GM12891 (cell line): Measurements from ENCODE around the gene PCGF3.

ENCODE experiments used
- PAX5 ChIP-seq: IDR thresholded peaks from 2 replicates; pipeline ENCODE4 v1.6.1; 2011; ENCODE audit warnings: low read length, moderate library complexity, mild to moderate bottlenecking; ENCODE audit not compliant: insufficient read depth, severe bottlenecking
- POLR2A ChIP-seq: IDR thresholded peaks from 2 replicates; pipeline ENCODE4 v1.6.1; 2011; ENCODE audit warnings: low read depth, low read length, control low read depth
- POLR2AphosphoS5 ChIP-seq: IDR thresholded peaks from 2 replicates; pipeline ENCODE4 v1.6.1; 2011; ENCODE audit warnings: low read depth, low read length, control low read depth
- POU2F2 ChIP-seq: IDR thresholded peaks from 2 replicates; pipeline ENCODE4 v1.6.1; 2011; ENCODE audit warnings: low read depth, mild to moderate bottlenecking, control low read depth, low read length, moderate library complexity
- SPI1 ChIP-seq: IDR thresholded peaks from 2 replicates; pipeline ENCODE4 v1.6.1; 2011; ENCODE audit warnings: low read depth, low read length, control low read depth
- TAF1 ChIP-seq: IDR thresholded peaks from 2 replicates; pipeline ENCODE4 v1.6.1; 2011; ENCODE audit warnings: low read depth, low read length, control low read depth

DNA sequence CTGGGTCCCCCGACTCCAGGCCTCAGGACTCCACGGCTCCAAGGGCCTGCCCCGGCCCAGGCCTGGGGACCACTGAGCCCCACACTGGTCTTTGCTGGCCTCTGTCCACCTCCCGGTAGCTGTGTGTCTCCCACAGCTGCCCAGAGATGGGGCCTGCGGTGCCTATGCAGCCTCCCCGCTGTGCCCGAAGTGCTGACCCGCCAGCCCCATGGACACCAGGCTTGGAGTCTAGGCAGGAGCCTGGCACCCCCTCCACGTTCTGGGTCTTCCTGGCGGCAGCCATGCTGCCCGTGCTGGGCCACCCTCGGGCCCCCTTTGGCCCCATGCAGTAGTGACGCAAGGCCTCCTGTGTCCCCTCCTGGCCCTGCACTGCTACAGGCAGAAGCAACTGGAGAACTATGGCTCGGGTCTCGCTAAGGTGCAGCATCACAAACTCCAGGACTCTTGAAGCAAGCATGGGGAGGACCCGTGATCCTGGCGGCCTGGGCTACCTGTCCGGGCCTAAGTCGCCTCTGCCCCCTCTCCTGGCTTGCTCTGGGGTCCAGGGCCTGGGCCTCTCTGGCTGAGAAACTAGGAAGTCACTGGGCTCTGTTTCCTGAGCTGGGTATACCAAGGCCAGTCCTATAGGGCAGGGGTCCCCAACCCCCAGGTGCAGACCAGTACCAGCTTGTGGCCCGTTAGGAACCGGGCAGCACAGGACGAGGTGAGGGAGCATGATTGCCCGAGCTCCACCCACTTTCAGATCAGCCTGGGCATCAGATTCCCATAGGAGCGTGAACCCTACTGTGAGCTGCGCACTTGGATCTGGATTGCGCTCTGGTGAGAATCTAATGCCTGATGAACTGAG is 30.4 kb upstream of the PCGF3 start:
- TF ChIP-seq POLR2A (peak; percentile 12; the same call in 1 of the 2 replicates), POLR2AphosphoS5 (no peak), SPI1 (no peak), PAX5 (no peak), POU2F2 (no peak), TAF1 (no peak)
